Measurements from ENCODE around the gene LRPAP1.

LRPAP1 gene

GRCh38 chr4:3476936-3477749 is 55.1 kb downstream of the LRPAP1 start:
- no peaks in the 10 kb centered on the region for H3K4me1 ChIP-seq (ENCODE audit: insufficient read depth, low read length, poor library complexity, severe bottlenecking)
- H3K4me2 ChIP-seq (ENCODE audit: low read depth, low read length, poor library complexity, severe bottlenecking), result no peak overlapping the region
- no peaks in the 10 kb centered on the region for H3K9me3 ChIP-seq (ENCODE audit: insufficient read depth, low read depth, low read length)
- H3K36me3 ChIP-seq (ENCODE audit: insufficient read depth, low read length), result no peaks in the 10 kb centered on the region
- H3K79me2 ChIP-seq (ENCODE audit: insufficient read depth, low read length), result no peaks in the 10 kb centered on the region
- H3K9ac ChIP-seq (ENCODE audit: low read depth, low read length, poor library complexity, severe bottlenecking), result no peak overlapping the region
- no peaks in the 10 kb centered on the region for H4K20me1 ChIP-seq (ENCODE audit: insufficient read depth, low read length, poor library complexity, severe bottlenecking)
- H2AFZ ChIP-seq (ENCODE audit: low read length), result no peak overlapping the region
- H3K4me3 ChIP-seq (ENCODE audit: low read length, poor library complexity, severe bottlenecking), result no peak overlapping the region
- H3K27me3 ChIP-seq (ENCODE audit: insufficient read depth, low read length, poor library complexity, severe bottlenecking), result no peaks in the 10 kb centered on the region
- H3F3A ChIP-seq (ENCODE audit: low read depth), result no peaks in the 10 kb centered on the region
- no peaks in the 10 kb centered on the region for H3K9me2 ChIP-seq (replicated peaks; ENCODE audit: low read depth, low read length)
- TF ChIP-seq CTCF (conservative IDR thresholded peaks at IDR 0.05; ENCODE audit: low read length) (no peak), EZH2phosphoT487 (IDR thresholded peaks at IDR 0.05; ENCODE audit: borderline replicate concordance) (no peak)

GRCh38 chr4:3476341-3476747 is 55.9 kb downstream of the LRPAP1 start:
- H3K9me2 ChIP-seq (replicated peaks; ENCODE audit: low read depth, low read length), result no peaks in the 10 kb centered on the region
- no peaks in the 10 kb centered on the region for H3F3A ChIP-seq (ENCODE audit: low read depth)
- H3K4me2 ChIP-seq (ENCODE audit: low read depth, low read length, poor library complexity, severe bottlenecking), result no peak overlapping the region
- H3K9me3 ChIP-seq (ENCODE audit: insufficient read depth, low read depth, low read length), result no peaks in the 10 kb centered on the region
- H3K4me3 ChIP-seq (ENCODE audit: low read length, poor library complexity, severe bottlenecking), result no peak overlapping the region
- no peak overlapping the region for H3K9ac ChIP-seq (ENCODE audit: low read depth, low read length, poor library complexity, severe bottlenecking)
- TF ChIP-seq CTCF (conservative IDR thresholded peaks at IDR 0.05; ENCODE audit: low read length), result no peak
- TF ChIP-seq EZH2phosphoT487 (IDR thresholded peaks at IDR 0.05; ENCODE audit: borderline replicate concordance), result no peak
- H3K27me3 ChIP-seq (ENCODE audit: insufficient read depth, low read length, poor library complexity, severe bottlenecking), result no peaks in the 10 kb centered on the region
- no peaks in the 10 kb centered on the region for H4K20me1 ChIP-seq (ENCODE audit: insufficient read depth, low read length, poor library complexity, severe bottlenecking)
- no peaks in the 10 kb centered on the region for H3K36me3 ChIP-seq (ENCODE audit: insufficient read depth, low read length)
- H3K79me2 ChIP-seq (ENCODE audit: insufficient read depth, low read length), result no peaks in the 10 kb centered on the region
- H3K4me1 ChIP-seq (ENCODE audit: insufficient read depth, low read length, poor library complexity, severe bottlenecking), result no peaks in the 10 kb centered on the region
- H2AFZ ChIP-seq (ENCODE audit: low read length), result no peak overlapping the region

DNA sequence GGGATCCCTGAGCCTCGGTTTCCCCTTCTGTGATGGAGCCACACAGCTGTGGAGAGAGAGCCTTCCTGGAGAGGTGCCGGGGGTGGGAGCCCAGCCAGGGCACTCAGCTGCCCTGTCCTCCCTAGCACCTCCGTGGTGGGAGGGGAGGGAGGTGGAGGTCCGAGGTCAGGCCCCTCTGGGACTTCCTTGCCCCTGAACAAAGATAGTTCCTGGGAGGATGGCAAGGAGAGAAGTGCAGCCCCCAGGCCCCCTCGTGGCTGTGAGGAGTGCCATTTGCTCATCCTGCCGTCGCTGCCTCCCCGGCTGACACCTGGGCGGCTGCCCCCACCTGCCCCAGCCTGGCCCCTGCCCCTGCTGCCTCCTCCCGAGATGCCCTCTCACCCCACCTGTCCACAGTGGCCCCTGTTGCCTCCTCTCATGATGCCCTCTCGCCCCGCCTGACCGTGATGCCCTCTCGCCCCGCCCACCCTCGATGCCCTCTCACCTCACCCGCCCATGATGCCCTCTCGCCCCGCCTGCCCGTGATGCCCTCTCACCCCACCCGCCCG is 56.4 kb downstream of the LRPAP1 start:
- TF ChIP-seq CTCF (conservative IDR thresholded peaks at IDR 0.05; ENCODE audit: low read length), result no peak
- TF ChIP-seq EZH2phosphoT487 (IDR thresholded peaks at IDR 0.05; ENCODE audit: borderline replicate concordance), result no peak
- Histone ChIP-seq H3K4me2 (ENCODE audit: low read depth, low read length, poor library complexity, severe bottlenecking) (no peak overlapping the region), H3K36me3 (ENCODE audit: insufficient read depth, low read length) (no peaks in the 10 kb centered on the region), H3F3A (ENCODE audit: low read depth) (no peaks in the 10 kb centered on the region), H3K9me2 (replicated peaks; ENCODE audit: low read depth, low read length) (no peaks in the 10 kb centered on the region), H3K27me3 (ENCODE audit: insufficient read depth, low read length, poor library complexity, severe bottlenecking) (no peaks in the 10 kb centered on the region), H2AFZ (ENCODE audit: low read length) (no peak overlapping the region), H3K9me3 (ENCODE audit: insufficient read depth, low read depth, low read length) (no peaks in the 10 kb centered on the region), H3K9ac (ENCODE audit: low read depth, low read length, poor library complexity, severe bottlenecking) (no peak overlapping the region), H4K20me1 (ENCODE audit: insufficient read depth, low read length, poor library complexity, severe bottlenecking) (no peaks in the 10 kb centered on the region), H3K4me3 (ENCODE audit: low read length, poor library complexity, severe bottlenecking) (no peak overlapping the region), H3K4me1 (ENCODE audit: insufficient read depth, low read length, poor library complexity, severe bottlenecking) (no peaks in the 10 kb centered on the region), H3K79me2 (ENCODE audit: insufficient read depth, low read length) (no peaks in the 10 kb centered on the region)
